GM23338 (cell line): ENCODE data around the gene ELOVL2. TPM values are rescaled to one million over a fixed set of nuclear protein-coding genes. Genes with fewer than 3 reads are reported as not detected.

Experiments used
- ATAC-seq: fragments of 200-7000 bp; cut with Tn5 transposase; 3 replicates; pipeline ENCODE4 v1.9.1; 2020
- DNase-seq: peaks from one replicate; pipeline ENCODE4 v3.0.0-alpha.2; 2015; ENCODE audit warnings: low spot score
- H2AFZ ChIP-seq: fragments of 200-600 bp; sonication (generic); 2 replicates; pipeline ENCODE4 v1.8.0; 2016; ENCODE audit warnings: antibody characterized with exemption, mild to moderate bottlenecking, moderate library complexity
- H3F3A ChIP-seq: fragments of 200-600 bp; sonication (generic); replicated peaks from 2 replicates; pipeline ENCODE4 v1.8.0; 2017; ENCODE audit warnings: antibody characterized with exemption, mixed run types, low read depth
- H3K27ac ChIP-seq: fragments of 200-600 bp; sonication (generic); 2 replicates; pipeline ENCODE4 v1.6.1; 2016; ENCODE audit warnings: low read depth
- H3K27me3 ChIP-seq: fragments of 200-600 bp; sonication (generic); 2 replicates; pipeline ENCODE4 v1.8.0; 2016; ENCODE audit warnings: mild to moderate bottlenecking, mixed run types, moderate library complexity; ENCODE audit not compliant: insufficient read depth
- H3K36me3 ChIP-seq: fragments of 200-600 bp; sonication (generic); 2 replicates; pipeline ENCODE4 v1.8.0; 2016; ENCODE audit warnings: mild to moderate bottlenecking; ENCODE audit not compliant: insufficient read depth
- H3K4me1 ChIP-seq: fragments of 200-600 bp; sonication (generic); 2 replicates; pipeline ENCODE4 v1.8.0; 2016; ENCODE audit warnings: mild to moderate bottlenecking, moderate library complexity; ENCODE audit not compliant: insufficient read depth
- H3K4me2 ChIP-seq: fragments of 200-600 bp; sonication (generic); 2 replicates; pipeline ENCODE4 v1.7.1; 2017; ENCODE audit warnings: mixed run types
- H3K4me3 ChIP-seq: fragments of 200-600 bp; sonication (generic); 2 replicates; pipeline ENCODE4 v1.6.1; 2016; ENCODE audit warnings: mixed run types
- H3K79me2 ChIP-seq: fragments of 200-600 bp; sonication (generic); replicated peaks from 2 replicates; pipeline ENCODE4 v1.8.0; 2017; ENCODE audit warnings: mild to moderate bottlenecking; ENCODE audit not compliant: insufficient read depth
- H3K9me2 ChIP-seq: fragments of 200-600 bp; sonication (generic); 2 replicates; pipeline ENCODE4 v1.8.0; 2017; ENCODE audit not compliant: insufficient read depth
- H4K20me1 ChIP-seq: fragments of 200-600 bp; sonication (generic); replicated peaks from 2 replicates; pipeline ENCODE4 v1.8.0; 2017; ENCODE audit warnings: mild to moderate bottlenecking; ENCODE audit not compliant: insufficient read depth
- H3K27ac Mint-ChIP-seq: 2 replicates; pipeline ENCODE4 v1.8.0; 2020; ENCODE audit warnings: inconsistent platforms, mild to moderate bottlenecking, moderate library complexity, mixed read lengths
- H3K27me3 Mint-ChIP-seq: 3 replicates; pipeline ENCODE4 v1.8.0; 2022; ENCODE audit warnings: low read depth, mild to moderate bottlenecking, moderate library complexity, mixed read lengths, inconsistent platforms; ENCODE audit not compliant: insufficient read depth, poor library complexity
- H3K36me3 Mint-ChIP-seq: 3 replicates; pipeline ENCODE4 v1.8.0; 2021; ENCODE audit warnings: low read depth, mild to moderate bottlenecking, inconsistent platforms, moderate library complexity, mixed read lengths
- H3K4me1 Mint-ChIP-seq: 3 replicates; pipeline ENCODE4 v1.8.0; 2020; ENCODE audit warnings: mild to moderate bottlenecking, inconsistent platforms, mixed read lengths
- H3K4me3 Mint-ChIP-seq: 3 replicates; pipeline ENCODE4 v1.8.0; 2021; ENCODE audit warnings: moderate library complexity, mild to moderate bottlenecking, inconsistent platforms, mixed read lengths
- H3K9me3 Mint-ChIP-seq: 3 replicates; pipeline ENCODE4 v1.8.0; 2020; ENCODE audit warnings: moderate library complexity, mild to moderate bottlenecking, inconsistent platforms, mixed read lengths
- CREB1 ChIP-seq: fragments of 250-450 bp; sonication (Bioruptor Pico); IDR thresholded peaks from 2 replicates; pipeline ENCODE4 v1.5.0; 2020; ENCODE audit warnings: low read depth, mild to moderate bottlenecking, moderate library complexity
- ETS1 ChIP-seq: IDR thresholded peaks from 2 replicates; pipeline ENCODE4 v1.6.1; 2016; ENCODE audit warnings: antibody characterized with exemption
- NANOG ChIP-seq: IDR thresholded peaks from 2 replicates; pipeline ENCODE4 v1.6.1; 2016; ENCODE audit warnings: antibody characterized with exemption, borderline replicate concordance
- POLR2AphosphoS5 ChIP-seq: IDR thresholded peaks from 2 replicates; pipeline ENCODE4 v1.6.1; 2016; ENCODE audit warnings: antibody characterized with exemption, low read depth
- STAT1 ChIP-seq: IDR thresholded peaks from one replicate; pipeline ENCODE4 v1.6.1; 2016; ENCODE audit warnings: antibody characterized with exemption; ENCODE audit not compliant: unreplicated experiment
- ZNF114 ChIP-seq: fragments of 250-450 bp; sonication (Bioruptor Pico); IDR thresholded peaks from 2 replicates; pipeline ENCODE4 v1.5.0; 2020; ENCODE audit warnings: mild to moderate bottlenecking, moderate library complexity
- ZNF331 ChIP-seq: fragments of 250-450 bp; sonication (Bioruptor Pico); IDR thresholded peaks from 2 replicates; pipeline ENCODE4 v1.5.0; 2020; ENCODE audit warnings: low read depth, mild to moderate bottlenecking, moderate library complexity
- ZNF462 ChIP-seq: fragments of 250-450 bp; sonication (Bioruptor Pico); IDR thresholded peaks from 2 replicates; pipeline ENCODE4 v1.5.0; 2020; ENCODE audit warnings: mild to moderate bottlenecking, moderate library complexity
- polyA plus RNA-seq: library from polyadenylated mRNA; unstranded; fragments of >200 nt; fragmentation: Nextera tagmentation; extraction: Ambion mirVana; gene quantifications from 2 replicates; pipeline ENCODE4 v1.2.1, GENCODE V29; 2016
- total RNA-seq: library from RNA; depleted of rRNA; stranded (reverse); fragments of >200 nt; shearing (Covaris generic); gene quantifications from 2 replicates; pipeline ENCODE4 v1.2.3, GENCODE V29; 2014

The ELOVL2 gene
- total and polyA plus RNA-seq, 2 experiments from 2014 or later: 1.2 to 1.6 TPM

- TF ChIP-seq ZNF462: no peak
- no peak for TF ChIP-seq ETS1
- no peak for TF ChIP-seq NANOG
- no peak for TF ChIP-seq ZNF114 (CRISPR knock-in tag)
- TF ChIP-seq STAT1: no peak
- TF ChIP-seq ZNF331 (CRISPR knock-in tag): no peak
- no peak for TF ChIP-seq CREB1 (CRISPR knock-in tag)
Observed at GRCh38 chr6:11067348-11067747, 23.2 kb upstream of the ELOVL2 start (continued).

GRCh38 chr6:11066505-11067347, 22.6 kb upstream of the ELOVL2 start:
- H3K4me3 ChIP-seq: no peak overlapping the region
- peak overlapping the region; percentile 89 for H2AFZ ChIP-seq
- Mint-ChIP-seq H3K4me1 (peaks cover 4% of the 10 kb centered on the region; the same call in 2 of the 3 replicates), H3K9me3 (no peaks in the 10 kb centered on the region), H3K27me3 (peaks cover 2% of the 10 kb centered on the region), H3K36me3 (no peaks in the 10 kb centered on the region), H3K27ac (no peak overlapping the region), H3K4me3 (no peak overlapping the region)
- H4K20me1 ChIP-seq: no peaks in the 10 kb centered on the region
- no peaks in the 10 kb centered on the region for H3K27me3 ChIP-seq
- no peaks in the 10 kb centered on the region for H3K79me2 ChIP-seq
- no peak for TF ChIP-seq POLR2AphosphoS5
- H3K4me1 ChIP-seq: no peaks in the 10 kb centered on the region
- H3K36me3 ChIP-seq: no peaks in the 10 kb centered on the region
- H3K27ac ChIP-seq: no peak overlapping the region
- ATAC-seq (no peak), DNase-seq (no peak)
- H3K4me2 ChIP-seq: no peak overlapping the region
- H3K9me2 ChIP-seq: no peaks in the 10 kb centered on the region
- H3F3A ChIP-seq: no peaks in the 10 kb centered on the region
